GM12872 (cell line): ENCODE measurements around the gene SGCD.

Source experiments
- CTCF ChIP-seq: IDR thresholded peaks from 3 replicates; pipeline ENCODE4 v1.5.1; 2011; ENCODE audit warnings: low read depth, mild to moderate bottlenecking, low read length, moderate library complexity; ENCODE audit not compliant: insufficient read depth

SGCD gene

GRCh38 chr5:156534085-156534484, 207.1 kb downstream of the SGCD start:
- TF ChIP-seq CTCF: no peak

GRCh38 chr5:156534906-156535485, 208.0 kb downstream of the SGCD start:
- TF ChIP-seq CTCF: no peak

DNA sequence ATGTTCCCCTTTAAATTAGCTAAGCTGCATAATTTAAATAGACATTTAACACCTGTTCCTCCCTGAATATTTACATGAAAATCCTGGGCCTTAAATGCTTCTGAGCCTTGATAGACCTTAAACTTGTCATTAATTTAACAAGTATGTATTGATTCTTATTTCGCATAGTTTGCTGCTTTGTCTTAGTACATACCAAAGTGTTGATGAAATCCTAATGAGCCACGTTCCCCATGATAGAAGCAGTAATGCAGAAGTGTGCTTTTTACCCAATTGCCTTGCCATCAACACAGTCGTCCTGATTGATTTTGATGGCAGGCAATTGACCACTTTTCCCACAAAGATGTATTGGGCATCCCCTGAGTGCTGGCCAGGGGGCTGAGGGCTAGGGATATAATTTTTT, 213.5 kb downstream of the SGCD start:
- no peak for TF ChIP-seq CTCF

GRCh38 chr5:156541582-156541981, 214.6 kb downstream of the SGCD start:
- no peak for TF ChIP-seq CTCF

GRCh38 chr5:156543348-156544145, 216.6 kb downstream of the SGCD start:
- TF ChIP-seq CTCF: no peak

GRCh38 chr5:156552855-156553358, 225.9 kb downstream of the SGCD start:
- no peak for TF ChIP-seq CTCF

DNA sequence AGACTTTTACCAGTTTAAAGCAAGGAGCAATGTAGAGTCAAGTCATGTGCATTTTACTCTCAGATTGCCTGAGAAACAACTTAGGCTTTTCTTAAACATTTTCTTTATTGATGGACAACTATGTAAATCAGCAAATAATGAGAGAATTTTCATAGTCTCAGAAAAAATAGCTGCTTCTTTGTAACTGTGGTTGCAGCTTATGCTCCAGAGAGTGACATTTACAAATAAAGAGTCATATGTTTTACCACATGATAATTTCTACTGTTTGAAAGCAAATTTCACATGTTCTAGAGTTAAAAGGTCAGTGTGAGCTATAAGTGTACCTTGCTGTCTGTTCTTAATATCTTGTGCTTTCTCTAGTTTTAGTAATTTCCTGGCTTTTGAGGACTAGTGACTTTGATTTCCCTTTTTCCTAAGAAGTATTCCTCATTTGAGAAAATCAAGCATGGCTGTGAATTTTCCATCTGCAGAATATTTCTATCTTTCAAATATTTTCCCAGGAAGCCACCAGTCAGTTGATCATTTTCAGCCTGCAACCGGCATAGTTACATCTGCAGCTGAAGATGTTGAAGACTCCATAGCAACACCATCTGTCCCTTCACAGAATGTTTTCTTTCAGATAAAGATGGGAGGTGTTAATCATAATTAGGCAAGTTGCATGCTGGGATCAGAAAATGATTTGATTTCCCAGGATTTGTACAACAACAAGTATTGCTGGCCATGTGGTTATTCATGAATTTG, 229.9 kb downstream of the SGCD start:
- TF ChIP-seq CTCF: no peak
